Mucosa of stomach (tissue), 1 donor: ENCODE measurements around the gene ADCY10.

ENCODE experiments used
- H3K27me3 ChIP-seq: one replicate; pipeline ENCODE4 v1.7.0; 2013; ENCODE audit warnings: mild to moderate bottlenecking, low read length; ENCODE audit not compliant: control insufficient read depth, insufficient read depth
- H3K36me3 ChIP-seq: one replicate; pipeline ENCODE4 v1.7.0; 2013; ENCODE audit warnings: low read length; ENCODE audit not compliant: control insufficient read depth, insufficient read depth
- H3K4me1 ChIP-seq: one replicate; pipeline ENCODE4 v1.7.0; 2013; ENCODE audit warnings: mild to moderate bottlenecking, low read length; ENCODE audit not compliant: control insufficient read depth, insufficient read depth
- H3K4me3 ChIP-seq: one replicate; pipeline ENCODE4 v1.7.0; 2013; ENCODE audit warnings: low read length
- H3K9ac ChIP-seq: one replicate; pipeline ENCODE4 v1.7.0; 2013; ENCODE audit warnings: mild to moderate bottlenecking, low read length, moderate library complexity
- H3K9me3 ChIP-seq: one replicate; pipeline ENCODE4 v1.7.0; 2013; ENCODE audit warnings: mild to moderate bottlenecking, low read length, moderate library complexity; ENCODE audit not compliant: control insufficient read depth
- donor health status: Pancreatic carcinoma.

Gene ADCY10

DNA sequence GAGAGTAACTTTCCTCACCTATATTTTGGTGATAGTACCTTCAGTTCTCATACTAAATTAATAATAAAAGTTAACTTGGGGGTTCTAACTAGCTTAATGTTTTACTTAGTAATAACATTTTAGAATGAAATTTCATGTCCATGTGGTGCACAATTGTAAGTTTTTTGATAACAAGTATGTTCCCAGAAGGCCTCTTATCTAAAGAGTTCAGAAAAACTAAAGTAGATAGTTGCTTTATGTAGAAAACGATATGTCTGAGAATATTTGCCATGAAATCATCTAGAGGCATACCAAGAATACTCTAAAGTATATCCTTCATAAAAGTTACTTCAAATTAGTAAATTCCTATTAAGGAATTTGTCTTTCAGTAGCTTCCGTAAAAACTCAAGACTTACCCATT, 10.2 kb upstream of the ADCY10 start:
- Histone ChIP-seq H3K4me1 (peaks cover 9% of the 10 kb centered on the region), H3K27me3 (no peaks in the 10 kb centered on the region), H3K9me3 (no peaks in the 10 kb centered on the region), H3K4me3 (no peak overlapping the region), H3K36me3 (no peaks in the 10 kb centered on the region), H3K9ac (no peak overlapping the region)

DNA sequence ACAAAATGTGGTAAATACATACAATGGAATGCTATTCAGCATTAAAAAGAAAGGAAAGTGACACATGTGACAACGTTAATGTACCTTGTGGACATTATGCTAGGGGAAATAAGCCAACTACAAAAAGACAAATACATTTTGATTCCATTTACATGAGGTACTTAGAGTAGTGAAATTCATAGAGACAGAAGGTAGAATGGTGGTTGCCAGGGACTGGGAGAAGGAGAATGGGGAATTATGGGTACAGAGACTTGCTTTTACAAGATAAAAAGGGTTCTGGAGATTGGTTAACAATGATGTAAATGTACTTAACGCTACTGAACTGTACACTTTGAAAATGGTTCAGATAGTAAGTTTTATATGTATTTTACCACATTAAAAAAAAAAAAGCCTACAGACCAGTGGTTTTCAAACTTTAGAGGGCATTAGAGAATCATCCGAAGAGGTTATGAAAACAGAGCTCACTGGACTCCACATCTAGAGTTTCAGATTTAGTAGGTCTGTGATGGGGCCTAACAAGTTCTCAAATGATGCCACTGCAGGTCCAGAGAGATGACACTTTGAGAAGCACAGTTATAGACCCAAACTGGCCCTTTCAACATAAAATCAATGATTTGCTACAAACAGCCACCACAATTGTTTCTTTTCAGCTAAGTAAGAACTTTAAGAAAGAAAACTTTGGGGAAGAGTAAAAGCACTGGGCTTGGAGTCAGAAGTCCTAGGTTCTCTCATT, 9.6 kb upstream of the ADCY10 start:
- H3K4me3 ChIP-seq, result no peak overlapping the region
- no peaks in the 10 kb centered on the region for H3K9me3 ChIP-seq
- no peaks in the 10 kb centered on the region for H3K36me3 ChIP-seq
- no peak overlapping the region for H3K9ac ChIP-seq
- no peaks in the 10 kb centered on the region for H3K27me3 ChIP-seq
- peaks cover 11% of the 10 kb centered on the region for H3K4me1 ChIP-seq

DNA sequence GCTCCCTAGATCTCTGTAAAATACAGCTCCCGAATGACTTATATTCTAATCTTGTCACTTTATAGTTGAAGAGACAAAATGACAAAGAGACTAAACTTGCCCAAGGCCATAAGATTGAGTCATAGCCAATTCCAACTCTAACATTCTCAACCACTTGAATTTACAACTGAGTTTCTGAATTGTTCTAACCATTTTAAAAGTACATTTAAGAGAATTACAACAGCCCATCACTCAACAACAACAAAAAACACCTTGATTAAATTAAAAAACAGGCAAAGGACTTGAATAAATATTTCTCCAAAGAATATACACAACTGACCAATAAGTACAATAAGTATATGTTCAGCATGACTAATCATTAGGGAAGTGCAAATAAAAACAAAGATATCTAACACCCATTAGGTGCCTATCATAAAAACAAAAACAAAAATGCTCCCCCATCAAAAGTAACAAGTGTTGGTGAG, 8.7 kb upstream of the ADCY10 start:
- Histone ChIP-seq H3K4me1 (peaks cover 11% of the 10 kb centered on the region), H3K27me3 (no peaks in the 10 kb centered on the region), H3K9ac (no peak overlapping the region), H3K4me3 (no peak overlapping the region), H3K36me3 (no peaks in the 10 kb centered on the region), H3K9me3 (no peaks in the 10 kb centered on the region)

DNA sequence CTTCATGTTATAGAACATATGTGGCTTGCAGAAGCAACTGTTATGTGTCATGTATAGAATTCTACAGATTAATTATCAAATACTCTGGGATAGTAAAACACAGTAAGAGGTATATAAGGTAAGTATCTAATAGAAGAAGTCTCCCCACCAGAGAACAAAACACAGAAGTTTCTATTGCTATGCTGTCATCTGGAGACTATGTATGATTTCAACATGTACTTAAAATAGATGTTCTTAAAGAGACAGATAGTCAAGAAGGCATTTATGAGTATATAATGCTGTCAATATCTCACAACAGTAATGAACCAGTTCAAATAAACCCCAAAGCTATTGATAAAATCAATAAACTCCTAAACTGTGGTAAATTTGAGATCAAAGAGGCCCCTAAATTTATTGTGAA, 8.1 kb upstream of the ADCY10 start:
- Histone ChIP-seq H3K9ac (no peak overlapping the region), H3K4me1 (peaks cover 4% of the 10 kb centered on the region), H3K36me3 (no peaks in the 10 kb centered on the region), H3K9me3 (no peaks in the 10 kb centered on the region), H3K27me3 (no peaks in the 10 kb centered on the region), H3K4me3 (no peak overlapping the region)

DNA sequence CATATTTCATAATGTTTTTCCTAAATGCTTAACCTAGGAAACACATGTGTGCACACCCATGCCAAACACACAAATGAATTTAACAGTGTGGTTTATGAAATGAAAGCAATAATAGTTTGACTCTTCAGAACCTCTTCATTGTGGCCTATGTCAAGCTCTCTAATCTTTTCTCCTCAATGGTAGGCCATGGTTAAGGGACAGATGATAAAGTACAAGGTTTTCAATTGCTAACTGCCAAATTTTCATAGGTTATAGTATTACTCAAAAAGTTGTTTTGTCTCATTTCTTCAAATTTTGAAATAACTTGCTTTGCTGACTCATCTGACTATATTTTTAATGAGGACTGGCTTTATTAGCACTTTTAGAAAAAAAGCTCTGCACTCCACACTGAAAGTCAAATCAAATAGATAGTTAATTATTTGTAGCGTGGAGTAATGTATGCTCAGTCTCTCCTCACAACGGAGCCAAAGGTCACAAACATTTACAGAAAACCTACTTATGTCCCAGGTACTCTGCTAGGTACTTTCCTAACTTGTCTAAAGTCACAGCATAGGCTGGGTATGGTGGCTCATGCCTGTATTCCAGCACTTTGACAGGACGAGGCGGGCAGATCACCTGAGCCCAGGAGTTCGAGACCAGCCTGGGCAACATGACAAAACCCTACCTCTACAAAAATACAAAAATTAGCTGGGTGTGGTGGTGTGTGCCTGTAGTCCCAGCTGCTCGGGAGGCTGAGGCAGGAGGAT, 3.0 kb upstream of the ADCY10 start:
- H3K9me3 ChIP-seq, result no peaks in the 10 kb centered on the region
- no peak overlapping the region for H3K4me3 ChIP-seq
- H3K36me3 ChIP-seq, result no peaks in the 10 kb centered on the region
- H3K9ac ChIP-seq, result no peak overlapping the region
- no peaks in the 10 kb centered on the region for H3K27me3 ChIP-seq
- H3K4me1 ChIP-seq, result peaks cover 9% of the 10 kb centered on the region

DNA sequence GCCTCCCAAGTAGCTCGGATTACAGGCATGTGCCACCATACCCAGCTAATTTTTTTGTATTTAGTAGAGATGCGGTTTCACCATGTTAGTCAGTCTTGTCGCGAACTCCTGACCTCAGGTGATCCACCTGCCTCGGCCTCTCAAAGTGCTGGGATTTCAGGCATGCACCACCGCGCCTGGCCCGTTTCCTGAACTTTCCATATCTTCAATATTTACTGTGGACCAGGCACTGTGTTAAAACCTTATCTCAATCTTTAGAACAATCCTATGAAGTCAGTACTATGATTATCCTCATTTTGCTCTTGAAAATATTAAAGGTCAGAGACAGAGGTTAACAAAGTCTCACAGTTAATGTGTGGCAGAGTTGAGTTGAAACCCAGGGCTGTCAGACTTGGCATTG, 1.6 kb upstream of the ADCY10 start:
- H3K9ac ChIP-seq, result no peak overlapping the region
- peaks cover 14% of the 10 kb centered on the region for H3K4me1 ChIP-seq
- no peaks in the 10 kb centered on the region for H3K36me3 ChIP-seq
- no peaks in the 10 kb centered on the region for H3K27me3 ChIP-seq
- H3K9me3 ChIP-seq, result no peaks in the 10 kb centered on the region
- H3K4me3 ChIP-seq, result no peak overlapping the region

DNA sequence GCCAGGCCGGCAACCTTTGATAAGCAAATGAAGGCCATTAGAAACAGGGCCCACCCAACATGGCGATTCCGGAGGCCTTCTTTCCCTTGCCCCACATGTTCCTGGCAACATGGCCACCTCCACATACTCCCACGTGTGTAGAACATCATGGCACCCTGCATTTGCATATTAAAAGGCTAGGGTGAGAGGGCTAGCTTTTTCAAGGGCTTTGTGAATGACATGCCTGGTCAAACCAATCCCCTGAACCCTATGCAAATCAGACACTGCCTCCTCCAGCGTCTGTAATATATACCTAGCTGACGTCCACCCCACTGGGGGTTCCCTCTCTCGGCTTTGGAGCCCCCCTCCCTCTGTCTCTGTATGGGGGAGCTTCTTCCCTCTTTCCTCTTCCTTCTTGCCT, 1.6 kb downstream of the ADCY10 start:
- H3K9ac ChIP-seq, result no peak overlapping the region
- peaks cover 14% of the 10 kb centered on the region for H3K4me1 ChIP-seq
- H3K9me3 ChIP-seq, result no peaks in the 10 kb centered on the region
- no peak overlapping the region for H3K4me3 ChIP-seq
- H3K27me3 ChIP-seq, result no peaks in the 10 kb centered on the region
- no peaks in the 10 kb centered on the region for H3K36me3 ChIP-seq

DNA sequence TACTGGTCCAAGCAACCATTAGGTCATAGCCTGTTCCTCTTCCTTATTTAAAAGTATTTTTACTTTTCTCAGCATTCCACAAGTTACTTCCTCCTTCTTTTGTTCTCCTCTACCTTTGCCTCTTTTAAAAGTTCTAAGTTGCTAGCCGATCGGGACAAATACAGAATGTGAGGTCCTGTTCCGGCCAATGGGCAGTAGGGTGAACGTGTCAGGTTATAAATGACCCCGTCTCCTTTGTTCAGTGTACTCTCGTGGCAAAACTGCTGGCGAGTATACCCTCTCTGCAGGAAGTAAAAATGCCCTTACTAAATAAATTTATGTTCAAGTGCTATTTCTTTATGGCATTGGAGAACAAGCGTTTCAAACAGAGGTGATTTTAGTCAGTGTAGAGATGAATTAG, 2.5 kb downstream of the ADCY10 start:
- no peaks in the 10 kb centered on the region for H3K36me3 ChIP-seq
- no peak overlapping the region for H3K9ac ChIP-seq
- peaks cover 8% of the 10 kb centered on the region for H3K4me1 ChIP-seq
- no peak overlapping the region for H3K4me3 ChIP-seq
- H3K9me3 ChIP-seq, result no peaks in the 10 kb centered on the region
- no peaks in the 10 kb centered on the region for H3K27me3 ChIP-seq

DNA sequence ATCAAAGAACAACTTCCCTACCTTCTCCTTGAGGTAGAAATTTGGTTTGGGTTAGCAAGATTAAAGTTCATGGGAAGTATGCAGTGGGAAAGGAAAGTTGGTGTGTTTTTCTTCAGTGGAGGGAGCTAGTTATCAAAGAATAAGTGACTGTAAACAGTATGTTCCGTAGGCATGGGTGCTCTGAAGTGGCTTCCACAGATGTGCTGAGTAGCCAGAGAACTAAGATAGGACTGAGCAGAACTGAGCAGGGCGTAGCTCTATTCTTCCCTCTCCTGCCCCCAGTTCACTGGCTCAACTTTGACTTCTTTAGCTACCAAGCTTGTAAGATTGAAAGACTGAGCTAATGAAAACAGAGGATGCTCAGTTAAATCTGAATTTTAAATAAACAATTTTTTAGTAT, 3.4 kb downstream of the ADCY10 start:
- Histone ChIP-seq H3K27me3 (no peaks in the 10 kb centered on the region), H3K4me1 (peaks cover 8% of the 10 kb centered on the region), H3K9ac (no peak overlapping the region), H3K9me3 (no peaks in the 10 kb centered on the region), H3K36me3 (no peaks in the 10 kb centered on the region), H3K4me3 (no peak overlapping the region)

DNA sequence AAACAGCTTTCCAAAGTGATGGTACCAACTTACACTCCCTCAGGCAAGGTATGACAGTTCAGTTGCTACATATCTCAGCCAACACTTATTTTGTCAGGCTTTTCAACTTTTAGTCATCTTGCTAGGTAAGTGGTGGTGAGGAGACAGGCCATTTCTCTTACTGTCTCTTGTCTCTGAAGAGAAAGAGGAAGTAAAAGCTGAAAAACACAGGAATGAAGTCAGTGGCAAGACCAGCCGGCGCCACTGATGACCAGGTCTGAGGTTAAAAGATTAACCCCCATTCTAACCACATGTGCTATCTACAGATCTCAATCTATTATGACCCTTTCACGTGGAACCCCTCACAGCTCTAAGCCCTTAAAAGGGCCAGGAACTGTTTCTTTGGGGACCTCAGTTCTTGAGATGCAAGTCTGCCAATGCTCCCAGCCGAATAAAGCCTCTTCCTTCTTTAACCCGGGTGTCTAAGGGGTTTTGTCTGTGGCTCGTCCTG, 4.2 kb downstream of the ADCY10 start:
- H3K36me3 ChIP-seq, result no peaks in the 10 kb centered on the region
- no peak overlapping the region for H3K4me3 ChIP-seq
- no peaks in the 10 kb centered on the region for H3K27me3 ChIP-seq
- no peak overlapping the region for H3K9ac ChIP-seq
- H3K9me3 ChIP-seq, result no peaks in the 10 kb centered on the region
- peaks cover 8% of the 10 kb centered on the region for H3K4me1 ChIP-seq

DNA sequence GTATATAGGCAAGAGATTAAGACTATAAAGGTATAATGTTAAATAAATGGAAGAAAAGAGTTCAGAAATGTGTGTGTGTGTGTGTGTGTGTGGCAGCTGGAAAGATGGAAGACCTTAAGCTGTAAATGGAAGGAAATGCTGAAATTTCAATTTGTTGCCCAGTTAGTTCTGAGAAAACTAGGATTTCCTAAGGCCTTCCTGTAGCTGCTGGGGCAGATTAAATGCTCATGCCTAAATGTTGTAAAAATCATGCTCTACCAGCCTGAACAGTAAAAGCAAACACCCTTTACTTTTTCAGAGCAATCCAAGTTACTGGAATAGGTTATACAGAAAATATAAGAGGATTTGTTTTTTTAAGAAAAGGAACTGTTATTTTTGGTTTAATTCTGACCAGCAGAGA, 8.3 kb downstream of the ADCY10 start:
- no peaks in the 10 kb centered on the region for H3K27me3 ChIP-seq
- H3K4me3 ChIP-seq, result no peak overlapping the region
- H3K9me3 ChIP-seq, result no peaks in the 10 kb centered on the region
- H3K4me1 ChIP-seq, result peaks cover 4% of the 10 kb centered on the region
- no peak overlapping the region for H3K9ac ChIP-seq
- no peaks in the 10 kb centered on the region for H3K36me3 ChIP-seq

DNA sequence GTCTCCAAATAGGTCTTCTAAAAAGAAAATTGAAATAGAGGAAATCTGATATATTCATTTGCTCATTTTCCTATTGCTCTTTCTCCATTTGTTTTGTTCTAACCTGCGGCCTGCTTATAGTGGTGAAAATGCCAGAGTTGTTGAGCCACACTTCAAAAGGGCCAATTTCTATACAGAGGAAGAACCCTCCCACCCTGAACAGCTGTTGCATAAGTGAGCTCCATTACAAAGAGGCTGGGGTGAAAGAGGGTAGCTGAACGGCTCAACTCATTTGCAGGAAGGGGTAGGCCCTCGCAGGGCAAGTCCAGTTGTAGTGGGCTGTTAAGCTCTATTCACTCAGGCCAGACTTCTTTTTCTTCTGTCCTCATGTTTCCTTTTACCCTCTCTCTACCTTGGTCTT, 8.8 kb downstream of the ADCY10 start:
- H3K36me3 ChIP-seq, result no peaks in the 10 kb centered on the region
- no peaks in the 10 kb centered on the region for H3K9me3 ChIP-seq
- H3K27me3 ChIP-seq, result no peaks in the 10 kb centered on the region
- H3K4me3 ChIP-seq, result no peak overlapping the region
- no peaks in the 10 kb centered on the region for H3K4me1 ChIP-seq
- no peak overlapping the region for H3K9ac ChIP-seq
